Heart right ventricle (tissue), 16 donors: ENCODE results near the gene PTPN11. TPM values are rescaled to one million over a fixed set of nuclear protein-coding genes. Genes with fewer than 3 reads are reported as not detected.

Source experiments
- ATAC-seq, 8 donors: fragments of 200-7000 bp; cut with Tn5 transposase; one replicate each; pipeline ENCODE4 v1.9.1; 2020; ENCODE audit warnings: mild to moderate bottlenecking in 8 of 8, moderate library complexity in 8 of 8, moderate number of reproducible peaks in 1 of 8
- DNase-seq, 2 donors: peaks; one replicate each; pipeline ENCODE4 v3.0.0-alpha.2; 2020
- H3K27ac ChIP-seq, 10 donors: fragments of 200-600 bp; sonication (generic) in 2 of 10; one replicate each; pipeline versions ENCODE4 v1.5.0 to v1.8.0; 2020 to 2022; ENCODE audit warnings: mild to moderate bottlenecking in 3 of 10
- H3K27me3 ChIP-seq, 7 donors: fragments of 200-600 bp; one replicate each; pipeline ENCODE4 v1.8.0; 2021 to 2022; ENCODE audit warnings: mild to moderate bottlenecking in 2 of 7
- H3K36me3 ChIP-seq, 9 donors: fragments of 200-600 bp; sonication (generic) in 1 of 9; one replicate each; pipeline versions ENCODE4 v1.5.0 to v1.8.0; 2020 to 2022; ENCODE audit warnings: mild to moderate bottlenecking in 2 of 9
- H3K4me1 ChIP-seq, 9 donors: fragments of 200-600 bp; sonication (generic) in 1 of 9; one replicate each; pipeline versions ENCODE4 v1.5.0 to v1.8.0; 2020 to 2022; ENCODE audit warnings: mild to moderate bottlenecking in 4 of 9
- H3K4me3 ChIP-seq, 10 donors: fragments of 200-600 bp; sonication (generic) in 2 of 10; one replicate each; pipeline versions ENCODE4 v1.5.0 to v1.8.0; 2020 to 2022; ENCODE audit warnings: mild to moderate bottlenecking in 7 of 10, moderate library complexity in 2 of 10
- H3K9me3 ChIP-seq, 11 donors: fragments of 200-600 bp in 10 of 11; sonication (generic) in 2 of 11; one replicate each; pipeline versions ENCODE4 v1.5.0 to v1.8.0; 2013 to 2022; ENCODE audit warnings: mild to moderate bottlenecking in 2 of 11, control low read depth in 1 of 11, moderate library complexity in 1 of 11
- WGBS, 2 donors: extraction: QIAGEN DNeasy Blood & Tissue Kit; methylation state at CpG; one replicate each; pipeline ENCODE4 v1.1.7; 2013; ENCODE audit warnings: inconsistent platforms in 1 of 2; 5-methylcytosine and 5-hydroxymethylcytosine counted together
- intact Hi-C, 10 donors: fragments of 100-400 bp; cut with DNase I; formaldehyde crosslinking; loops; one replicate each; pipeline versions ENCODE4 v1.11.1 to v1.14.2; 2022
- polyA plus RNA-seq, 2 donors: library from polyadenylated mRNA; stranded (reverse); fragments of 200-250 nt; gene quantifications; one replicate each; pipeline ENCODE4 v1.2.3, GENCODE V29; 2013
- total RNA-seq, 10 donors: library from RNA; stranded (reverse); fragmentation: NEBNext Ultra II Directional in 3 of 10; extraction: Animal tissue kit (Norgen Biotek cat#: 25700) in 3 of 10; gene quantifications; one replicate each; pipeline versions ENCODE4 v1.2.1 to v1.2.4, GENCODE V29; 2021 to 2023
- TF ChIP-seq, protein P1 (sequence below), 9 donors: fragments of 200-600 bp; sonication (generic) in 2 of 9; IDR thresholded peaks; one replicate each; pipeline versions ENCODE4 v1.5.0 to v1.8.0; 2021 to 2022; ENCODE audit warnings: antibody characterized with exemption in 9 of 9, mild to moderate bottlenecking in 5 of 9, moderate library complexity in 1 of 9
- donor health status: Arrhythmogenic right ventricular cardiomyopathy.
- donor health status: ischemic (EF 13 %, LVEDD 7.1; RV severe dilation, severe dysfunction).
- donor health status: healthy with polysubstance abuse.
- donor health status: DM: no; HTN: yes; CAD: no.
- donor health status: DM: no; HTN: no; CAD: no.
- donor health status: ischemic (EF 25% LVEDD 6.9; RV normal size, moderate dysfunction).
- donor health status: ischemic (EF 25% LVEDD 5.7; RV mildly dilated, moderate dysfunction).
- donor health status: healthy.
- donor health status: DM: yes; HTN: yes; CAD: no.
- donor health status: Ischemic cardiomyopathy.
- donor health status: ischemic (EF 35%, LVEDD 5.7; RV mildly dilated, moderate dysfunction).
- donor health status: nonischemic (EF 11% LVEDD 7.7; RV severe dilation, severe dysfunction).
- donor health status: DM: yes; HTN: yes; CAD: no.
- donor health status: PGD.
- donor health status: ischemic (EF 29% LVEDD 5.4; RV normal size, mild dysfunction).
- donor health status: nonischemic (EF 23%, LVEDD 6.1; RV moderate dilation, normal function).

The PTPN11 gene
- total and polyA plus RNA-seq, 12 donors, result 22.4 to 222 (median 141) TPM

DNA sequence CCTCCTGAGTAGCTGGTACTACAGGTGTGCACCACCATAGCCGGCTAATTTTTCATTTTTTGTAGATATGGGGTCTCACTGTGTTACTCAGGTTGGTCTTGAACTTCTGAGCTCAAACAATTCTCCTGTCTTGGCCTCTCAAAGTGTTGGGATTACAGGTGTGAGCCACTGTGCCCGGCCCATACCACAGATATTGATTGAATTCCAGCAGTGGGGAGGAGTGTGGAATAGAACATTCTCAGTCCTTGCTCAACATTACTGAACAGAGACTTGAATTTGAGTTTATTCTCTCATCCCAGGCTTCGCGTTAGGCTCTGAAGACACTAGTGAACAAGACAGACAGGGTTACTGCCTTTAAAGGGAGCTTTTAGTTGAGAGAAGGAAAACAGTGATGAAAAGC, 39.6 kb downstream of the PTPN11 start:
- Histone ChIP-seq H3K4me3 (no peak overlapping the region), H3K36me3 (peaks cover 0 to 95% (median 57%) of the 10 kb centered on the region in 9 donors), H3K9me3 (no peaks in the 10 kb centered on the region), H3K4me1 (no peaks in the 10 kb centered on the region), H3K27me3 (no peaks in the 10 kb centered on the region), H3K27ac (no peak overlapping the region)
- WGBS, 2 donors, result 97% methylated on average over 4 of the region's 4 CpGs
- ATAC-seq (no peak), DNase-seq (no peak)
- intact Hi-C loops, result no loop called here
- TF ChIP-seq, protein P1, sequence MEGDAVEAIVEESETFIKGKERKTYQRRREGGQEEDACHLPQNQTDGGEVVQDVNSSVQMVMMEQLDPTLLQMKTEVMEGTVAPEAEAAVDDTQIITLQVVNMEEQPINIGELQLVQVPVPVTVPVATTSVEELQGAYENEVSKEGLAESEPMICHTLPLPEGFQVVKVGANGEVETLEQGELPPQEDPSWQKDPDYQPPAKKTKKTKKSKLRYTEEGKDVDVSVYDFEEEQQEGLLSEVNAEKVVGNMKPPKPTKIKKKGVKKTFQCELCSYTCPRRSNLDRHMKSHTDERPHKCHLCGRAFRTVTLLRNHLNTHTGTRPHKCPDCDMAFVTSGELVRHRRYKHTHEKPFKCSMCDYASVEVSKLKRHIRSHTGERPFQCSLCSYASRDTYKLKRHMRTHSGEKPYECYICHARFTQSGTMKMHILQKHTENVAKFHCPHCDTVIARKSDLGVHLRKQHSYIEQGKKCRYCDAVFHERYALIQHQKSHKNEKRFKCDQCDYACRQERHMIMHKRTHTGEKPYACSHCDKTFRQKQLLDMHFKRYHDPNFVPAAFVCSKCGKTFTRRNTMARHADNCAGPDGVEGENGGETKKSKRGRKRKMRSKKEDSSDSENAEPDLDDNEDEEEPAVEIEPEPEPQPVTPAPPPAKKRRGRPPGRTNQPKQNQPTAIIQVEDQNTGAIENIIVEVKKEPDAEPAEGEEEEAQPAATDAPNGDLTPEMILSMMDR (IDR thresholded peaks at IDR 0.05), result no peak

- Histone ChIP-seq H3K27ac (no peak overlapping the region), H3K27me3 (no peaks in the 10 kb centered on the region), H3K4me3 (no peak overlapping the region), H3K36me3 (peaks cover 0 to 94% (median 54%) of the 10 kb centered on the region in 9 donors), H3K9me3 (no peaks in the 10 kb centered on the region), H3K4me1 (no peaks in the 10 kb centered on the region)
- DNase-seq (no peak), ATAC-seq (no peak)
- intact Hi-C loops, result no loop called here
- 89 to 95% methylated on average over 5 of the region's 5 CpGs for WGBS, 2 donors
- TF ChIP-seq, protein P1 (IDR thresholded peaks at IDR 0.05), result no peak
These were observed 40.0 kb downstream of the PTPN11 start for GRCh38 chr12:112458751-112459150.

DNA sequence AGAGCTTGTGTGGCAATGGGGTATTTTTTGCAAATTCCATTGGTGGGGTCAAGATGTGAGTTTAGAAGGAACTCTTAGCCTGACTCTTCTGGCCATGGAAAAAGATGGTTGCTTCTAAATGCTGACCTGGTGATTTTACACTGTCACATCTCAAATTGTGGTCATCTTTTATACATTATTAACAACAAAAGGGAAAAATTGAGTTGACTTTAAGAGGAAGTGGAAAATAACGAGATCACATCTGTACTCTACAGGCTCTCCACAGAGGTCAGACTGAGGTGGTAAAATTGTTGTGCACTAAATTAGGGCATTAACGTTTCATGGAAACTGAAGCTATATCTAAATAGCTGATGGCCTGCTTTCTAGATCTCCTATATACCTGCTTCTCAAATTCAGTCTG, 44.7 kb downstream of the PTPN11 start:
- Histone ChIP-seq H3K4me3 (no peak overlapping the region), H3K27me3 (no peaks in the 10 kb centered on the region), H3K36me3 (peaks cover 0 to 75% (median 10%) of the 10 kb centered on the region in 9 donors), H3K4me1 (peaks cover 0 to 18% (median 0%) of the 10 kb centered on the region in 9 donors), H3K9me3 (no peaks in the 10 kb centered on the region), H3K27ac (no peak overlapping the region)
- 65 to 76% methylated on average over 2 of the region's 2 CpGs for whole genome bisulfite sequencing, 2 donors
- no peak for ATAC-seq
- intact Hi-C loops, result no loop called here
- DNase-seq, result no peak
- TF ChIP-seq, protein P1 (IDR thresholded peaks at IDR 0.05), result no peak

DNA sequence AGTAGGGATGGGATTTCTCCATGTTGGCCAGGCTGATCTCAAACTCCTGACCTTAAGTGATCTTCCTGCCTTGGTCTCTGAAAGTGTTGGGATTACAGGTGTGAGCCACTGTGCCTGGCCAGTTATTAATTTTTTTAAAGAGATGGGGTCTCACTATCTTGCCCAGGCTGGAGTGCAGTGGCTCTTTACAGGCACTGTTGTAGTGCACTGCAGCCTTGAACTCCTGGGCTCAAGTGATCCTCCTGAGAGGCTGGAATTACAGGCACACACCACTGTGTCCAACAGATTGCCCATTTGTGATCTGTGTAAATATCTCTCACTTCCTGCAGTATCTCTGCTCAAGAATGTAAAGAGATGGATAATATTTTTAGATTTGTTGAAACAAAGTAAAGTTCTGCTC, 45.9 kb downstream of the PTPN11 start:
- intact Hi-C loops, result no loop called here

More for the DNA sequence above, 45.9 kb downstream of the PTPN11 start:
- ATAC-seq, result no peak
- no peak for DNase-seq
- peaks cover 0 to 18% (median 0%) of the 10 kb centered on the region in 9 donors for H3K4me1 ChIP-seq
- no peak overlapping the region for H3K4me3 ChIP-seq
- no peaks in the 10 kb centered on the region for H3K9me3 ChIP-seq
- H3K27me3 ChIP-seq, result no peaks in the 10 kb centered on the region
- TF ChIP-seq, protein P1 (IDR thresholded peaks at IDR 0.05), result no peak
- peaks cover 0 to 71% (median 3%) of the 10 kb centered on the region in 9 donors for H3K36me3 ChIP-seq
- H3K27ac ChIP-seq, result no peak overlapping the region
